ENCODE data around the gene FUBP3.

Gene FUBP3

DNA sequence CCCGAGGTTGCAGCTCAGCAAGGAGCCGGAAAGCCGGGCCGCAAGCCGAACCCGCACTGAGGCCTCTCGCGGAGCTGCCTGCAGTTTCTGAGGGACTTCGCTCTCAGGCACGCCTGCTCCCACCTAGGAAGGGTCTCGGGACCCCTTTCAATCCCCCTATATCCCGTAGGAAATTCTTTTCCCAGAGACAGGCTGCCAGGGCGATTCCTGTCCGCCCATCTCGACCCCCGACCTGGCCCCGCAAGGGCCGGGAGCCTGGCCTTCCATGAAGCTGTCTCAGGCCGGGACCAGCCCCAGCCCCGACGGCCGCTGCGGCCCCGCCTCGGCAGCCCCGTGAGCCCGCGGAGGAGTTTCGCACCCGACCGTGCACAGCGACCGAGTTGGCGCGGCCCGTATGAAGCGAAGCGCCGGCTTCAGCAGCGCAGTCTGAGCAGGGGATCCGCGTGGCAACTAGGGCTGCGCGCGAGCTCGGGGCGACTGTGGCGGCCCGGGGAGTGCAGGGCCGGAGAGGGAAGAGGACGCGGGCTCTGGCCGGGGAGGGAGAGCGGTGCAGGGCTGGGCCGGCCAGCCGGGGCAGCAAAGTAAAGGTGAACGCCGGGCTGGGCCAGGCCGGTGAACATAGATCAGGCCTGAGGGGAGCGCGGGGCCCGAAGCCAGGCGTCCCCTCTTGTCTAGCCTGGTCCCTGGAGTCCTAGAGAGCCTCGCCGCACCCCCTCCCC is 84.0 kb downstream of the FUBP3 start:
- no peak for DNase-seq (ENCODE audit: low spot score)

DNA sequence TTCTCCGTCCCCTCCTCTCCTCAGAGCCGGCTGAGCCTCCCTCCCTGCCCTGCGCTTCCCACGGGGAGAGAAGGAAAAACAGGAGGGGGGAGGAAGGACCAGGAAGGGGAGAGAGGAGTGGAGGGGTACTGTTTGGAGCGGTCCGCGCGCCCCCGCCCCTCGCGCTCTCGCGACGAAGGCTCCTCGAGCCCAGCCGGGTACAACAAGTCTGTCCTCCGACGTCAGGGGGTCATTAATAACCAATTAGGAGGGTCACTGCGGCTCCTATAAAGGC is 84.5 kb downstream of the FUBP3 start:
- no peak for DNase-seq (ENCODE audit: low spot score)

DNA sequence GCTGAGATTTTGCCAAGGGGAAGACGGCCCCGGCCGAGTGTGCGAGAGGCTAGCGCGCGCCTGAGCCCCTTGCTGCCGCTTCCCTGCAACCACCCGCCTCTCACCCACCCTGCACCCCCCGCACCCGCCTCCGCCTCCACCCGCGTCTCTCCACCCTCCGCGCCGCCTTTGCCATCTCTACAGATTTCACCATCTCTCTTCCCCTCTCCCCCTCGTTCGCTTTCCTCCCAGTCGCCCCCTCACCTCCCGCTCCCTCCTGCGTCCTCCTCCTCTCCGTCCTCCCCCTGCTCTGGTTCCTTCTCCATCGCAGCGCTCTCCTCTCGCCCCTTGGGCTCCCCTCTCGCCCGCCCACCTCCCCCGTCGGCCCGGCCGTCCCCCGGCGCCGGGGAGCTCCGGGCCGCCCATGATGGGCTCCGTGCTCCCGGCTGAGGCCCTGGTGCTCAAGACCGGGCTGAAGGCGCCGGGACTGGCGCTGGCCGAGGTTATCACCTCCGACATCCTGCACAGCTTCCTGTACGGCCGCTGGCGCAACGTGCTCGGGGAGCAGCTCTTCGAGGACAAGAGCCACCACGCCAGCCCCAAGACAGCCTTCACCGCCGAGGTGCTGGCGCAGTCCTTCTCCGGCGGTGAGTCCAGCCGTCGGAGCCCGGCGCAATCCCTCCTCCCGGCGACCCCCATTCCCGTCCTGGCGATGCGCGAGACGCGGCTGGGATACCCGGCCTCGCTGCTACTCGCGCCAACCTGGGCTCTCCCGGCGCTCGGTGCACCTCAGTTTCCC is 85.1 kb downstream of the FUBP3 start, which contains the start of gene PRDM12:
Gene PRDM12, plus strand, starts transcription at position 344 of the 778 bp plus-strand sequence. Its CDS starts 60 bp downstream, at position 404.
- DNase-seq (ENCODE audit: low spot score), result no peak

DNA sequence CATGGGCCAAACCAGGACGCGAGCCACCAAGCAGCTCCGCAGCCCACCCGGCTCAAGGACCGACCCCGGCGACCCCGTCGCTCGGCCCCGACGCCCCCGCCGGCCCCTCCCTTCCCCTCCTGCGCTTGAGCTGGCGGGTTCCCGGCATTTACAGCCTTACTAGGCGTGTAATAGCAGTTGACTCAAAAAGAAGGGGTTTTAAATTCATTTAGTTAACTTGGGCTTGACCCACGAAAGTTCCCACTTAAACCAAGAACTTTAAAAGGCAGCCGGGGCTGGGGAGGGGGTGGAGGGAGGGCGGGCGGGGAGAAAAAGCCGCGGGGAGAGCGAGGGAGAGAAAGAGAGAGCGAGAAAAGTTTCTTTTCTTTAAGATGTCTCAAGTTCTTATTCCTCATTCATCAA is 85.7 kb downstream of the FUBP3 start:
- no peak for DNase-seq (ENCODE audit: low spot score)

DNA sequence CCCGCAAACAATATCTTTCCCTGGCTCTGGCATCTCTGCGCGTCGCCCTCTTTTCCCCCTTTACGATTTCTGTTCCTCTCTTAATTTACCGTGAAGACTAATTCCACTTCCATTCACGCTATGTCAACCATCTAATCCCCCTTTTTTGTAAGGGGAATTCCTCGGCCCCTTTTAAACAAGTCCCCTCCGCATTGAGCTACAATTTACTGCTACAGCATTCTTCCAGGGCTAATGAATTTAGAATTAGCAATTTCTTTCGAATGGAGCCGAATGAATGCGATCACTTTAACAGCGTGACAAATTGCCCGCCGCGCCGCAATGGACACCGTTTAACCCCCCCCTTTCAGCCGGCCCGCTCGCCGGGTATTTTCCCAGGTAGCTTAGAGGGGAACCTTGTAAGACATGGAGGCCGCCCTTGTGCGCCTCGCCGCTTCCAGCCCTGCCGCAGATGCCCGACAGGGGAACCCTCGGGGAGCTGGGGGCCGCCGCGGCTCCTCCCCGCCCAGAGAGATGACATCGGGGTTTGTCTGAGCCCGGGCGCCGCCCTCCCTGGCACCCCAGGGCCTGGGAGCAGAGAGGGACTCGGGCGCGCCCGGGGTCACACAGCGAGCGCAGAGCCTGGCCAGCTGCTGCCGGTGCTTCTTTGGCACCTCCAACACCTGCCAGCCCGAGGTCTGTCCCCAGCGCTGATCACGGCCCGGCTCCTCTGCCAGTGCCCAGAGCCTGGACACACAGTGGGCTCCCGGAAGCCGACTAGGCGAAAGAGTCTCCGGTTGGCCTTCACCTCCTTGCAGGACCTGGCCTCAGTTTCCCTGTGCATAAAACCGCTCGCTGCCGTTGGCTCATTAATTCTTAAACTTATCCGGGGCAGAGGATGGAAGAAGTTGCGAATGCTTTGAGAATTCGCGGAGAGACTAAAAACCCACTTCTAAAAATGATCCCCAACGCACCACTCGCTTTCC is 86.3 kb downstream of the FUBP3 start:
- DNase-seq (ENCODE audit: low spot score), result no peak

DNA sequence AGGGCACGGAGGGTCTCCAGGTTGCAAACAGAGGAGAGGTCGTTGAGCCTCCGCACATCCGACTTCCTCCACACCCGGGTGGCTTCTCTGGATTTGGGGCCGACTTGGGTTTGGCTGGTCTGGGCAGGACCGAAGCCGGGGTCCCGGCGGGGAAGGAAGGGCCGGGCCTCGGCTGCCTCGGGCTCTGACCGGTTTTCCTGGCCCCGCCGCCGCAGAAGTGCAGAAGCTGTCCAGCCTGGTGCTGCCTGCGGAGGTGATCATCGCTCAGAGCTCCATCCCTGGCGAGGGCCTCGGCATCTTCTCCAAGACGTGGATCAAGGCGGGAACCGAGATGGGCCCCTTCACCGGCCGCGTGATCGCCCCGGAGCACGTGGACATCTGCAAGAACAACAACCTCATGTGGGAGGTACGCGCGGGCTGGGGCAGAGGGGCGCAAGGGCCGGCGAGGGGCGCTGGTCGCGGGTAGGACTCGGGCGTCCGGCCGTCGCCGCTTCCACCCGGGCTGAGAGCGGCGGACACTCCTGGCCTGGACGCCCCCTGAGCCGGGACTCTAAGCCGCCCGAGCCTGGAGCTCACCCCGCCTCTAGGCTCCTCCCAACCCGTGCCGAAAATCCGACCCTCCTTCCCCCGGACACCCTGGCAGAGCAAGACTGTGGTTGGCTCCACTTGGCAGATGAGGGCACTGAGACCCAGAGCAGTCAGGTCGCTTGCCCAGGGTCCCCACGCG is 87.2 kb downstream of the FUBP3 start:
- DNase-seq (ENCODE audit: low spot score), result no peak

DNA sequence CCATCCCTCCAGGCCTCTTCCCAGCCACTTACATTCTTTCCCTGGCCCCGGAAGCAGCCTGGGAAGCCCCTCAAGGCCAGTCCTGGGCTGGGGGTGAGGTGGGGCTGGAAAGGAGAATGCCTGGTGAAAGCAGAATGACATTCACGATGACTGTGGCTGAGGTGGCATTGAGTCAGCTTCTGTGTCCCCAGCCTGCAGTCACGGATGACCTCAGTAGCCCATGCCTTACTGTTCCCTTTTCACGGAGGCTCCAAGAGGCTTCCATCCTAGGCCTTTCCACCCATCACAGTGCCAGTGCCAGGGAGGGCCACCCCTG is 87.7 kb downstream of the FUBP3 start:
- peak; percentile 46 for DNase-seq (ENCODE audit: low spot score)

DNA sequence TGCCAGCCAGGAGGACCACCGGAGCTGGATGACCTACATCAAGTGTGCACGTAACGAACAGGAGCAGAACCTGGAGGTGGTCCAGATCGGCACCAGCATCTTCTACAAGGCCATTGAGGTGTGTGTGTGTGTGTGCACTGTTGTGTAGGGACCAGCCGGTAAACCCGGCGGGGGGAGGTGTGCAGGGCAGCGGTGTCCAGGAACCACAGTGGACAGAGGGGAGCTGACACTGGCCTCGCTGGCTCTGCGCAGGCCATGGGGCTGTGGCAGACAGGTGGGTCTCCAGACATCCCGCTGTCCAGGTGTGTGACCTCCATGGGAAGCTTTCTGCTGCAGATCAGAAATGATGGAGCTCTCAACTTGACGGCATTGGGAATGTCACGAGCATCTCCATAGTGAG is 88.8 kb downstream of the FUBP3 start:
- DNase-seq (ENCODE audit: low spot score), result no peak

DNA sequence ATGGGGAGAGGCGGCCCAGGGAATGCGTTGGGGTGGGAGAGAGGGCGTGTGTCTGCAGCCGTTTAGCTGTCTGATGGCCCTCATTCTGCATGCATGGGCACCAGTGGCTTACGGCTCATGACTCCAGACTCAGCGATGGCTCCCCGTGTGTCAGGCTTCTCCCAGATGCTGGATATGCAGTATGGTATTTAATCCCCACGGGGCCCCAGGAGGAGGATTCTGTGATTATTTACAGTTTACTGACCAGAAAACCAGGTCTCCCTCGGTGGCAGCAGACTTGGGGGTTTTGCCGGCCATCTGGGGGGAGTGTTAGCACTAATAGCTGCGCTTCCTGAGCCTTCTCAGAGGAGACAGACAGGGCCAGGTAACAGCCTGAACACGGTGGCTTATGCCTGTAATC is 89.3 kb downstream of the FUBP3 start:
- DNase-seq (ENCODE audit: low spot score), result no peak

DNA sequence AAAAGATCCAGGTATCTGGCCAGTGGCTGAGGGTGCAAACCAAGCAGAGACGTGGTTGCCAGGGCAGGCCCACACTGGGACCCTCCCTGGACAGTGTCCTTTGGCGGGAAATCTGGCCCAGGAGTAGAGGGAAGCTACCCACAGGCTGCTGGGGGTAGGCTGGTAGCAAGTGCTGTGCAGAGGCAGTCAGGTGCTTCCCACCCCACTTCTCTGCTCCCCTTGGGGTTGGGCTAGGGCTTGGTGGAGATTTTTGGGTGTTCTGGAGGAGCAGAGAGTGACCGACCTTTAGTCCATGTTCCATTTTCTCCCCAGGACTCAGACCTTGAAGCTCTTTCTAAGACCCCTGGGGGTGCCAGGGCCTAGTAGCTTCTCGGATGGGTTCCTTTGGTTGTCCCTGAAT is 90.6 kb downstream of the FUBP3 start:
- no peak for DNase-seq (ENCODE audit: low spot score)

DNA sequence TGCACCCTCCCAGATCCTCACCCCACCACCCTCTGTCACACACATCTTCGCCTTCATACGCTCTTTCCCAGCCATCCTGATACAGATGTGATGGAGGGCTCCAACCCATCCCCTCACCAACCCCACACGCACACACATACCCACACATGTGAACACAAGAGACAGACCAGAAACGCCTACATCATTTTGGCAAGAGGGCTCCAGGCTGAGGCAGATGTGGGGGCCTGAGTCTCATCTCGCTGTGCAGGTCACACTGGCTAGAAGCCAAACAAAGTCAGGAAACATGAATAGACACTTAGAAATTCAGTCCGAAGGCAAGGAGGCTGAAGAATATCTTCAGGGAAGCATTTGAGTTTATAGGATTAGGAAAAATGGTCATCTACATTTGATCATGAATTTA is 91.3 kb downstream of the FUBP3 start:
- DNase-seq (ENCODE audit: low spot score), result no peak

DNA sequence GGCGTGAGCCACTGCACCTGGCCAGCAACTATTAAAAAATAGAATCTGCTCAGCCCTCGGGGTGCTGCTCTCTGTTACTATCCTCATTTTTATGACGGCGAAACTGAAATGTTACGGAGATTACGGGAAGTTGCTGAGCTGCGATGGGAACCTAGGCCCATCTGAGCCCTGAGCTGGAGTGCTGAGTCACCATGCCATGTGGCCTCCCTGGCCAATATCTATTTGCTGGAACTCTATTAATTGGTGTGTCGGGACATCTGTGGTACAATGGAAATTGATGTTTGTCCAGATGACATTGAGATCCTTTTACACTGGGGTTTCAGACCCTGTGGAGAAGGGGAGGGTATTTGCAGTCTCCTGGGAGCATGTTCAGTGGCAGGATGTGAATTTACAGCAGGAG is 93.1 kb downstream of the FUBP3 start:
- DNase-seq (ENCODE audit: low spot score), result no peak

DNA sequence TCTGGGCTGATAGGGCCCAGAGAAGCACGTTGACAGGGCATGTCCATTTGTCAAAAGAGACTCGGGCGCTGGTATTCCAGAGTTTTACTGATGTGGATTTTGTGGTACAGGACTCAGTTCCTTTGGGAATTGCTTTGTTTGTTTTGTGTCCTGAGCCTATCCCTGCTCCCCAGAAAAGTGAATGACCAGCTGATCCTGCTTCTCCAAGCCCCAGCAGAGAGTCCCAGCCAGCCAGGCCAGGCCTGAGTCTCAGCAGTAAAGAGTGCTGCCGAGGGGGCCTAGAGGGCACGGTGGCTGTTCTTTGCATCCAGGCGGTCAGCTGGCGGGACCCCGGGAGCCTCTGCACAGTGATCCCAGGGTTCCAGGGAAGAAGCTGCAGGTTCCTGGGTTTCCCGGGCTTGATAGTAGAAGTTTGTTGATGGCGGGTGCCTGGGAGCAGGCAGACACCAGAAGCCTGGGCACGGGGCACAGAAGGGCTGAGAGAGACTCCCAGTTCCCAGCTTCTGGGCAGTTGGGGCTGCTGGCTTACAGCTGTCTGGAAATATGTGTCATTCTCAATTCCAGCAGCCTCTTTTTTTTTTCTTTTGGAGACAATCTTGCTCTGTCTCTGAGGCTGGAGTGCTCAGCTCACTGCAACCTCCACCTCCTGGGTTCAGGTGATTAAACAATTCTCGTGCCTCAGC is 93.7 kb downstream of the FUBP3 start:
- no peak for DNase-seq (ENCODE audit: low spot score)

DNA sequence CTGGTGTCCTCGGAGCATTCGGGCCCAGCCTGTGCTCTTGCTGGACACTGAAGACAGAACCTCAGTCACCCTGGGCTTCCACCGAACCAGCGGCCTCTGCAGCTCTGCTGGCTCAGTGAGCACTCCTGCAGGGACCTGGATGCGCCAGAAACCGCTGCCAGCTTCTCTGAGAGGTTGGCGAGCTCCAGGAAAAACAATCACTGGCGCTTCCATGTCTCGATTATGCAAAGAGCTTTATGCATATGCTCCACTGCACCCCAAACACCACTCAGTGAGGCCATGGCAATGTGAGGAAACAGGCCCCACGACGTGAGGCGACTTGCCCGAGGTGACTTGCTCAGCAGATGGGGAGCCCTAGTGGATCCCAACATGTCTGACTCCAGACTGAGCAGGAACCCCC is 96.0 kb downstream of the FUBP3 start:
- no peak for DNase-seq (ENCODE audit: low spot score)

DNA sequence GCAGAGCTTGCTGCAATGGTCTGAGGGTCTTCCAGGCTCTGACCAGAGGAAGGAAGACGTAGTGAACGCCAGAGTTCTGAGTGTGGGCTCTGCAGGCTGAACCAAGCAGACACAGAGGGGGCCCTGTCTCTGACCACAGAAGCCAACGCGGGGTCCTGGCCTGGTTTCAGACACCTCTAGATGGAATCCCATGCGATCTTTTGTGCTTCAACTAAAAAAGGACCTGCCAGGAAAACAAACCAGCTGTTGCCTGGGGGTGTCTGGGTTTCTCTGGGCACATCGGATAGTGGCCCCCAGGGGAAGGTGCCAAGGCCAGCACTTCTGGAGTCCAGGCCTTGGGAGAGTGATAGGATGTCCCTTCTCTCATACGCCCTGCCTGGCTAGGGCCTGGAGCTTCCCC is 97.9 kb downstream of the FUBP3 start:
- no peak for DNase-seq (ENCODE audit: low spot score)

DNA sequence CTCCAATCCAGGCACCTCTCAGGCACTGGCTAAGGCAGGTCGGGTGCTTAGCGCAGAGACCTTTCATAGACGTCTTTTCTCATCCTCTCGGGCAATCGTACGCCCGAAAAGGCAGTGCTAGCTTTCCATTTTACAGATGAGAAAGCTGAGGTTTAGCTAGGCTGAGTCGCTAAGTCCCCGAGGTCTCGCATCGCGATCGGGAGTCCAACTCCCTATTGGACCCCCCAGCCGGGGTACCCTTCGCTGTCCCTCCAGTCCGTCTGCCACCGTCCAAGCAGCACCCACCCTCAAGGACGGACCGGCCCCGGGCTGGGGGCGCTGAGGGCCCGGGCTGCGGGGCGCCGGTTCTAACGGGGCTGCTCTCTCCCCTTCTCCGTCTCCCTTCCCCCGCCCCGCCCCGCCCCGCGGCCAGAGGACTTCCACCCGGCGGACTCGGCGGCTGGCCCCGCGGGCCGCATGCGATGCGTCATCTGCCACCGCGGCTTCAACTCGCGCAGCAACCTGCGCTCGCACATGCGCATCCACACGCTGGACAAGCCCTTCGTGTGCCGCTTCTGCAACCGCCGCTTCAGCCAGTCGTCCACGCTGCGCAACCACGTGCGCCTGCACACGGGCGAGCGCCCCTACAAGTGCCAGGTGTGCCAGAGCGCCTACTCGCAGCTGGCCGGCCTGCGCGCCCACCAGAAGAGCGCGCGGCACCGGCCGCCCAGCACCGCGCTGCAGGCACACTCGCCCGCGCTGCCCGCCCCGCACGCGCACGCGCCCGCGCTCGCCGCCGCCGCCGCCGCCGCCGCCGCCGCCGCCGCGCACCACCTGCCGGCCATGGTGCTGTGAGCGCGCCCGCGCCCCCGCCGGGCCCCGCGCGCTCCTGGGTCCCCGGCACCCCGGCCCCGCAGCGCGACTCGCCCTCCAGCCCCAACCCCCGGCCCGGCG is 101.7 kb downstream of the FUBP3 start:
- DNase-seq (ENCODE audit: low spot score), result peak; percentile 82

DNA sequence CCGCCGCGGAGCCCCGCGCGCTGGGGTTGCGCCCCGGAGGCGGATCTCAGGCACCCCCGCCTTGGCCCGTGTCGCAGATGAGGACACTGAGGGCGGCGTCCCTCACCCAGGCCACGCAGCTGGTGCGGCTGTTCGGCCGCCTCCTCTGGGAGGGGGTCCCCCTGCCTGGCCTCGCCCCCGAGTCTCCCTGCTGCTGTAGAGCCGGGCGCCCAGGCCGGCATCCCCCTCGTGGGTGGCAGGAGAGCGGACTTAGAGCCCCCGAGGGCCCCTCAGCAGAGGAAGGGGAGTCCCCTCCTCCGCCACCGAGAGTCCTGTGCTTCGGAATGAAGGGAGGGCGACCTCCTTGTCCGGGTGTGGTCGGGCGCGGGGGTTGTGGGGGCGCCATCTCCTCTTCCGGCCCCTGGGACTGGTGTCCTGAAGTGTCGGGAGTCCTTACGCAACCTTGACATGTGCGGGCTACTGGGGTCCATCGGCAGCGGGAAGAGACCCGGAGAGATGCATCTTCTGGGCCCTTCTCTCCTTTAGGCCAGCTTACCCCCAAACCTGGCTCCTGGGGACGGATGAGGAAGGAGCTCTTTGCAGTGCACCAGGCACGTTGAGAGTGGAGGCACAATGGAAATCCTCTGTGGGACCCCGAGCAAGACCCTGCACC is 102.5 kb downstream of the FUBP3 start:
- DNase-seq (ENCODE audit: low spot score), result no peak

DNA sequence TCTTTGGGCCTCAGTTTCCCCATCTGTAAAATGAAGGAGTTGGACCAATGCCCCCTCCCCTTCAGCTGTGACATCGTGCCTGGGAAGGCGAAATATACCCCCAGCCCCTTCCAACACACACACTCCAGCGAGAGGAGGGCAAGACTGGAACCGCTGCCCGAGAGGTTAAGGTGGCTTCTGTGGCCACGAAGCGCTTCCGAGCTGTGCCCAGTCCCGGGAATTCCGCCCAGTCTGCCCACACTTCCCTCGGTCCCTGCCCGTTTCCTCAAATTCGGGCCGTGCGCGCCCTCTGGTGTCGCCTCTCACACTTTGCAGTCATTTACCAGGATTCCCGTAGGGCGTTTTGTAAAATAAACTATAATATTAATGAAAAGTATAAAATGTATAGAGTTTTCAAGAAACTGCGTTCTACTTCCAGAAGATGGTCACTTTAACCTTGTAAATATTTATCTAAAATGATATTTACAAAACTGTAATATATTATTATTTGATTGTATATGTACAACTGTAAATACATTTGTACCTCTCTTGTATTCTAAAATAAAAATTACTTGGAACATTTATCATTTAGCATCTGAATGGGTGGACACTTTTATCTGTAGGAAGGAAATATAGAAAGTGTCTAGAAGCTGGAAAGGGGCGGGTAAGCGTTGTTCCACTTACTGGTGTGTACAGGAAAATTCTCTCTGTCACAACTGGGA is 103.2 kb downstream of the FUBP3 start:
- peak; percentile 74 for DNase-seq (ENCODE audit: low spot score)

DNA sequence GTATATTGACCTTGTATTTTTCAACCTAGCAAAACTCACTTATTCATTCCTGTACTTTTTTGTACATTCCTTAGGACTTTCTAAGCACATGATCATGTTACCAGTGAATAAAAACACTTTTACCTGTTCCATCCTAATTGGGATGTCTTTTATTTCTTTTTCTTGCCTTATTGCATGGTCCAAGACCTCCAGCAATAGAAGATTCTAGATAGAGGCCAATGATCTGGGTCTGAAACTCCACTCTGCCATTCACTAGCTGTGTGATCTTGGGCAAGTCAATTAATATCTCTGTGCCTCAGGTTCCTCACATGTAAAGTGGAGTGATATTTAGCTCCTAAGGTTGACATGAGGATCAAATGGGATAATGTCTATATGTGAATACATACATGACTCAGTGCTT is 105.7 kb downstream of the FUBP3 start:
- no peak for DNase-seq (ENCODE audit: low spot score)

Data from kidney capillary endothelial cell (primary cell).